Stimulated activated CD4-positive, alpha-beta T cell treated with anti-CD3 and anti-CD28 coated beads, Interleukin-4, amount 100 ng/mL, for 24 hours (primary cell): Measurements from ENCODE around the gene PIEZO2.

Source experiments
- DNase-seq: peaks from one replicate; pipeline ENCODE4 v3.0.0-alpha.2; 2020

PIEZO2 gene

GRCh38 chr18:11112286-11112685, 37.1 kb downstream of the PIEZO2 start:
- no peak for DNase-seq

DNA sequence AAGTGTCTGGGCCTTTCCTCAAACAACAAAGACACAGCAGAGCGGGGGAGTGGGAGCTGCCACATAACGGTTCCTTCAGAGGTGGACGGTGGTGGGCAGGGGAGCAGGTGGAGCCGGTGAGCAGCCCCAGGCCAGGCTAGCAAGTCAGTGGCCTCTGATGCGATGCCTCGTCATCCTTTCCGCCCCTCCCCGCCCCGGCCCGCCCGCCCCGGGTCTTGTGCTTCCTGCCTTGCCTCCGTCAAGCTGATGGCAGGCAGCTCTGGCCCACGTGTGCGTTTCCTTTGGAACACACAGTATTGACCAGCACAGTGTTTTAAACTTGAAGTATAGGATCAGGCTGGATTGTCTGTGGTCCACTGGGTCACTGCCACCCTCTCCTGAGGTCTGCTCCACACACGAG, 38.9 kb downstream of the PIEZO2 start:
- DNase-seq = no peak

DNA sequence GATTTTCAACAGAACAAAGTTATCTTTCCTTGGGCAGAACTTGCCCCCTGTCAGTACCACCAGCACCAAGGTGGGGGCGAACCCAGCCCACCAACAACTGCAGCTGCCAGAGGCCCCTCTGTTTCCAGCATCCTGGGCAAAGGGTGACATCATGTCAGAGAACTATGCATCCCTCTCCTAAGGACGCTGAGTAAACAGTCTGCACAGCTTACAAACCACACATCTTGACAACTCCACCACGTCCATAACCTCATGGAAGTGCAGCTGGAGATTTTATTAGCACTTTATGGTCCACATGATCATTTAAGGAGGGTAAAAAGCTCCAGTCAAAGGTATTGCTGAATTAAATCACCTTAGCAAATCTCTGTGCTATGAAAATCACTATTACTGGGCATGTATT, 40.4 kb downstream of the PIEZO2 start:
- no peak for DNase-seq

DNA sequence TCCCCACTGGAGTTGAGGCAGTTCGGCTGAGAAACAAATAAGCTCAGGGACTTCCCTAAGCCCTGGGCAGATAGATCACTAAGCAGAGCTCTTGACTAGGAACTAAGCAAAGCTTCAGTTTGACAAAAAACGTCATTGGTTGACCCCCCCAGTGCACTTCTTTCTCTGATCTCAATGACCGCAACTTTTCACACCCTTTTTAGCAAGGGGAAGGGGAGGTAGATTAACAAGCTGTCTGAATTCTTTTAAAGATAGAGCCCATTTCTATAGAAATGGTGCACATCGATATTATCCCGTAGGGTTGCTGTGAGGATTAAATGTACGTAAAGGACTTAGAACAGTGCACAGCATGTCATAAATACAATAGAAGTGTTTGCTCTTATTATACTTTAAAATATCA, 42.5 kb downstream of the PIEZO2 start:
- no peak for DNase-seq

GRCh38 chr18:11105463-11105862, 43.9 kb downstream of the PIEZO2 start:
- DNase-seq = no peak

GRCh38 chr18:11104307-11104706, 45.1 kb downstream of the PIEZO2 start:
- no peak for DNase-seq

GRCh38 chr18:11096839-11097750, 52.3 kb downstream of the PIEZO2 start:
- DNase-seq = no peak

- no peak for DNase-seq
Observed at GRCh38 chr18:11096411-11096810, 53.0 kb downstream of the PIEZO2 start.

GRCh38 chr18:11095674-11096293, 53.6 kb downstream of the PIEZO2 start:
- DNase-seq = no peak

GRCh38 chr18:11095211-11095610, 54.2 kb downstream of the PIEZO2 start:
- DNase-seq = no peak

GRCh38 chr18:11091746-11092145, 57.6 kb downstream of the PIEZO2 start:
- no peak for DNase-seq

GRCh38 chr18:11089931-11090715, 59.2 kb downstream of the PIEZO2 start:
- DNase-seq = no peak

DNA sequence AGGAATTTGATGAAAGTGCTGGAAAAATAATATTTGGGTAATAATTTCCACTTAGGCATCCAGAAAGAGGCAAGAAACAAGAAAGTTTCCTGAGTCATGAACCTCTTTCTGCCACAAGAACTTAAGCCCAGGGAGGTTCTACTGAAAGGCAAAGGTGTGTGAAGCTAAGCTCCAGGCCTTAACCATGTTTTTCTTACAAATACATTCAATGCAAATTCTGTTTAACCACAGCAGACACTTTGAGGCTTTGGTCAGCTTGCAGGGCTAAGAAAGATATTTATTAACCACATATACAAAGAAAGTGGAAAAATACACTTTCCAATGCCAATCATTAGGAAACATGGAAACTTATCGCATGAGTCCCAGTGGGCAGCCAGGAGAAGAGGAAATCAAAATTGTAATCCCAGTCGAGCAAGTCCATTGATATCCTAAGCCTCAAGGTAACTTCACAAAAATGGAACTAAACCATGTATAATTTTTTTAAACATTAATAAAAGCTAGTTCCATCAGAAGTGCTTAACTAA, 68.3 kb downstream of the PIEZO2 start:
- no peak for DNase-seq

GRCh38 chr18:11078491-11078890, 70.9 kb downstream of the PIEZO2 start:
- no peak for DNase-seq

DNA sequence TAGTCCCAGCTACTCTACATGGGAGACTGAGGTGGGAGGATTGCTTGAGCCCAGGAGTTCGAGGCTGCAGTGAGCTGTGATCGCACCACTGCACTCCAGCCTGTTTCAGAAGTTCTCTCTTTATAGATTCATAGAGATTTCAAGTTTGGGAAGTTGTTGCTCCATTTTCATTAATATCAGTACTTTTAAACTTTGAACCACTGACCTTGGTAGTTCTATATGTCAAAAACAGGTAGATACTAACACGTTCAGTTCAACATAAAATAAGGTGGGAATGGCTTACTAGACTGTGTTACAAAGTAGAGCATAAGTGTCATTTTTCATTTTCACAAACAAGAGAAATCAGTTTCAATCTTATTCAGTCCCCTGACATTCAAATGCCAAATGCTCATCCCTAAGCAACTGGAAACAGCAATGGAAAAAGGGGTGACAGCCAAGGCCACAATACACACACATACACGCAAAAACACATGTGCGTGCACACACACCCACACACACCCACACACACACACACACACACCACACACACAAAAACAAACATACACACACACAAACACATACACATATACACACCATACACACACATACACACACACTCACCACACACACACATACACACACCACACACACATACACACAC, 71.7 kb downstream of the PIEZO2 start:
- DNase-seq = no peak

DNA sequence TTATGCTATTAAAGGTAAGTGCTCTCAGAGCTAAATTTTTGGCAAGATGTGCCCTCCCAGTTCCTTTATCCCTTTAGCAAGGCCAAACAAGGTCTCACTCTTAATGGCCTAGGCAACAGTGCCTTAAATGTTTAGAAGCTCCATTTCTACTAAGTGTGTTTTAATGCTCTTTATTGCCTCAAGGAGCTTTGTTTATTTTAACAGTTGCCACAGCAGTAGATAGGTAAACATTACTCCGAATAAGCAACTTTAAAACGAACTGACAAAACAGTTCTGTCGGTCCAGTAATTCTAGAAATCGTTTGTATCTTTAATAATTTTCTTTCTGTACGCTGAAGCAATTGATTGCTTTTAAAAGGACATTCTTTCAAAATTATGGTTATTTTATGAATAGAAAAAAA, 74.5 kb downstream of the PIEZO2 start:
- no peak for DNase-seq

DNA sequence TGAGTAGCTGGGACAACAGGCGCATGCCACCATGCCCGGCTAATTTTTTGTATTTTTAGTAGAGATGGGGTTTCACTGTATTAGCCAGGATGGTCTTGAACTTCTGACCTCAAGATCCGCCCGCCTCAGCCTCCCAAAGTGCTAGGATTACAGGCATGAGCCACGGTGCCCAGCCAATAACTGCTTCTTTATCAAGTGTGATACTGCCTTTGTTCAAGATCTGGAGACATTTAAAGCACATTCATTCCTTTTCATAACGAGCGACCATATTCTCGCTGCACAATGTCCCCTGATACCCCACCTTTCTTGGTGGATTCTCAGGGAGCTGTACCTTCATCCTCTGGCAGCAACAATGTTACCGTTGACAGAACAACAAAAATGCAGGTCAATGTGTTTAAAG, 75.4 kb downstream of the PIEZO2 start:
- DNase-seq = no peak

- DNase-seq = no peak
Observed at GRCh38 chr18:11072632-11073031, 76.7 kb downstream of the PIEZO2 start.

- no peak for DNase-seq
Observed at GRCh38 chr18:11071300-11071699, 78.1 kb downstream of the PIEZO2 start.

GRCh38 chr18:11070593-11070992, 78.8 kb downstream of the PIEZO2 start:
- DNase-seq = no peak

GRCh38 chr18:11066038-11066437, 83.3 kb downstream of the PIEZO2 start:
- no peak for DNase-seq

- DNase-seq = no peak
Observed at GRCh38 chr18:11064727-11065460, 84.5 kb downstream of the PIEZO2 start.
